ENCODE results near the gene C9.
"Not testable (repeated sequence)": the region's sequence is repeated elsewhere in the genome, so short reads cannot be mapped to it uniquely, and the experiment has no call there.

C9 gene

GRCh38 chr5:39256477-39257235, 107.6 kb downstream of the C9 start:
- DNase-seq, result no peak

DNA sequence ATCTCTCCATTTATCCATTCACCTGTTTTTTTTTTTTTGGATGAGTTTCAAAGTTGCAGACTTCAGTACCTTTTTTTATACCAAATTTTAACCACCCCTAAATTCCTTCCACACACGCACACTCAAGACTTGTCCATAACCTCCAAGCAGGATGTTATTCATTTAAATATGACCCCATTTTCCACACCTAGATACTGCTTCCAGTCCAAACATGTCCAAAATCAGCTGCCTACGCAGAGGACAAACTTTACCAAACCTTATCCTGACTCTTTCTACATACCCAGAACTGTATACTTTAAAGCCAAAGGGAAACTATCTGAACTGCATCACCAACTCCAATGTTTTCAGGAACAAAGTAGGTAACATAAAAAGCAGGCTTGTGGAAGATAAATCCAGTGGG, 108.9 kb downstream of the C9 start:
- no peak for DNase-seq

GRCh38 chr5:39254671-39255070, 109.6 kb downstream of the C9 start:
- DNase-seq, result no peak

DNA sequence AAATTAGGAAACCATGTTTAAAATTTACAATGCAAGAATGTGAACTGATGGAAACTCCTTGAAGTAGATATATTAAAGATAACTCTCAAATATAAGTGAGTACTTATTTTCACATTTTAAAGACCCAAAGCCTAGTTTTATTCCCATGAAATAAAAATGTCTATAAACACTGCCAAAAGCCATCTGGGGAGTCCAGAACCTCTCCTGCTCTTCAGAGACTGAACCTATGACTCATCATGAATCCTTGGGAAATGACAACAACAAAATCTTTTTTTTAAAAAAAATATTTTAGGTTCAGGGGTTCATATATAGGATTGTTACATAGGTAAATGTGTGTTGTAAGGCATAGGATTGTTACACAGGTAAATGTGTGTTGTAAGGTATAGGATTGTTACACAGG, 111.1 kb downstream of the C9 start:
- DNase-seq, result no peak

GRCh38 chr5:39249564-39250274, 114.6 kb downstream of the C9 start:
- no peak for DNase-seq

GRCh38 chr5:39249069-39249468, 115.2 kb downstream of the C9 start:
- DNase-seq, result no peak

GRCh38 chr5:39240750-39241149, 123.5 kb downstream of the C9 start:
- DNase-seq, result no peak

GRCh38 chr5:39238366-39239105, 125.8 kb downstream of the C9 start:
- DNase-seq, result no peak

GRCh38 chr5:39236718-39237117, 127.6 kb downstream of the C9 start:
- DNase-seq, result no peak

DNA sequence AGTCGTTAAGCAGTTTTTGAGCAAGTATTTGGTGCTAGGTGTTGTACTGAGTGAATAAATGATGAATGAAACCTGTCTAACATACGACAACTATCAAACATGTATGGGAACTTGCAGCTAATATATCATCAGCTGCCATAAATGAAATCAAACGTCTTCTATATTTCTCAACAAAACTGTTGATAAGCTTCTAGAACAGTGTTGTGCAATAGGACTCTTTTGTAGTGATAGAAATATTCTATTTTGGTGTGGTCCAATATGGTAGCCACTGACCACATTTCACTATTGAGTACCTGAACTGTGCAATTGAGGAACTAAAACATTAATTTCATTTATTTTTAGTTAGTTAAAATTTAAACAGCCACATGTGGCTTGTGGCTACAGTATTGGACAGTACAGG, 128.6 kb downstream of the C9 start:
- DNase-seq, result no peak

- DNase-seq, result not testable (repeated sequence)
These were observed 129.8 kb downstream of the C9 start for GRCh38 chr5:39234494-39234893.

Data from NCI-H1930 (cell line).